GM19193 (cell line): ENCODE measurements around the gene CAT.

Experiments used
- POLR2A ChIP-seq: IDR thresholded peaks from 4 replicates; pipeline ENCODE4 v1.6.1; 2011; ENCODE audit not compliant: insufficient read depth, insufficient read length; ENCODE audit errors: extremely low read depth

Gene CAT

GRCh38 chr11:34466802-34467488 is 28.2 kb downstream of the CAT start:
- no peak for TF ChIP-seq POLR2A

- no peak for TF ChIP-seq POLR2A
Observed at GRCh38 chr11:34468209-34468841, 29.6 kb downstream of the CAT start.

- TF ChIP-seq POLR2A = no peak
Observed at GRCh38 chr11:34473603-34474169, 35.0 kb downstream of the CAT start.

GRCh38 chr11:34475656-34476055 is 36.9 kb downstream of the CAT start:
- no peak for TF ChIP-seq POLR2A

GRCh38 chr11:34476849-34477248 is 38.1 kb downstream of the CAT start:
- TF ChIP-seq POLR2A = no peak

GRCh38 chr11:34478845-34479663 is 40.3 kb downstream of the CAT start:
- no peak for TF ChIP-seq POLR2A

- TF ChIP-seq POLR2A = no peak
Observed at GRCh38 chr11:34480314-34480713, 41.6 kb downstream of the CAT start.

GRCh38 chr11:34481307-34481706 is 42.6 kb downstream of the CAT start:
- no peak for TF ChIP-seq POLR2A

- TF ChIP-seq POLR2A = no peak
Observed at GRCh38 chr11:34483106-34483874, 44.6 kb downstream of the CAT start.

- TF ChIP-seq POLR2A = no peak
Observed at GRCh38 chr11:34487430-34487829, 48.7 kb downstream of the CAT start.

- no peak for TF ChIP-seq POLR2A
Observed at GRCh38 chr11:34488855-34489557, 50.3 kb downstream of the CAT start.

- no peak for TF ChIP-seq POLR2A
Observed at GRCh38 chr11:34490304-34490703, 51.6 kb downstream of the CAT start.

GRCh38 chr11:34492806-34493414 is 54.2 kb downstream of the CAT start:
- TF ChIP-seq POLR2A = no peak

- no peak for TF ChIP-seq POLR2A
Observed at GRCh38 chr11:34493468-34493867, 54.7 kb downstream of the CAT start.

GRCh38 chr11:34493926-34494595 is 55.3 kb downstream of the CAT start:
- no peak for TF ChIP-seq POLR2A
